Motor neuron (in vitro differentiated cells): ENCODE results near the gene NGDN. TPM values are rescaled to one million over a fixed set of nuclear protein-coding genes. Genes with fewer than 3 reads are reported as not detected.
"Not testable (repeated sequence)": the region's sequence is repeated elsewhere in the genome, so short reads cannot be mapped to it uniquely, and the experiment has no call there.

Source experiments
- ATAC-seq, 8 experiments: fragments of 200-7000 bp; cut with Tn5 transposase; replicated peaks in 6 of 8; 2 replicates each; pipeline ENCODE4 v1.8.0; 2021; ENCODE audit warnings: mild to moderate bottlenecking in 8 of 8, moderate library complexity in 8 of 8
- H3K27ac ChIP-seq, 2 donors: fragments of 250-450 bp; sonication (Bioruptor Pico); 2 replicates each; pipeline ENCODE4 v1.9.0; 2021; ENCODE audit warnings: antibody characterized with exemption in 2 of 2, mild to moderate bottlenecking in 2 of 2, moderate library complexity in 1 of 2
- H3K4me1 ChIP-seq, 2 donors: fragments of 250-450 bp; sonication (Bioruptor Pico); replicated peaks in 1 of 2; 2 replicates each; pipeline ENCODE4 v1.6.1; 2021; ENCODE audit warnings: antibody characterized with exemption in 2 of 2, mild to moderate bottlenecking in 2 of 2, moderate library complexity in 1 of 2
- H3K4me3 ChIP-seq, 5 donors: fragments of 250-450 bp; sonication (Bioruptor Pico); 2 replicates each; pipeline ENCODE4 v1.9.0; 2021; ENCODE audit warnings: antibody characterized with exemption in 5 of 5, mild to moderate bottlenecking in 5 of 5, moderate library complexity in 4 of 5
- WGBS, 10 experiments: fragments of 450-650 bp; shearing (Covaris generic); methylation state at CpG; one replicate each; pipeline ENCODE4 v1.0.0; 2022; 5-methylcytosine and 5-hydroxymethylcytosine counted together
- in situ Hi-C, 9 experiments: fragments of 400-800 bp; cut with MboI; loops; one replicate each; pipeline ENCODE4 v1.15.0; 2021; ENCODE audit warnings: low sequenced_read_pairs in 9 of 9, low pct_unique_long_range_greater_than_20kb in 2 of 9; ENCODE audit not compliant: unreplicated experiment in 9 of 9
- total RNA-seq, 8 experiments: library from RNA; unstranded; fragments of 300-600 nt; gene quantifications; 2 replicates each; pipeline versions ENCODE4 v1.2.3 to v1.2.4, GENCODE V29; 2022

The NGDN gene
- total RNA-seq, 8 experiments from 2014 or later, result 38.1 to 67.6 (median 56.4) TPM

DNA sequence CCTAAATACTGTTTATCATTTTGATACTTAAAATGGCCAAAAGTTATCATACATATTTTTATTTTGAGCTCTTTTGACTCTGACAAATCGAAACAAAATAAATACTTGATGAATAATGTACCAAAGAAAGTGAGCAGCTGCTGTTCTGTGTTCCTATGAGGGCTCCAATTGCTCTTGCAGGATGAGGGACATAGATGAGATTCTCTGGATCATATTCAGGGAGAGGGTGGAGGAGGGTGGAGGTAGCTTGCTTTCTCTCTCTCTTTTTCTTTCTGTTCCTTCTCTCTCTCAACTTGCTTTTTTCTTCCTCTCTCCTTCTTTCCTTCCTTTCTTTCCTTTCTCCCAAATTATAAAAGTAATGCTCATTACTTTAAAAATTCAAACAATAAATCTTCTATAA, 25.2 kb upstream of the NGDN start:
- ATAC-seq, result no peak
- H3K27ac ChIP-seq, result no peak overlapping the region
- H3K4me1 ChIP-seq, result peaks cover 0 to 5% of the 10 kb centered on the region in 2 donors
- 0 to 83% (median 37%) methylated on average over 1 of the region's 1 CpG for WGBS, 10 experiments
- in situ Hi-C loops, result no loop called here
- H3K4me3 ChIP-seq, result no peak overlapping the region

DNA sequence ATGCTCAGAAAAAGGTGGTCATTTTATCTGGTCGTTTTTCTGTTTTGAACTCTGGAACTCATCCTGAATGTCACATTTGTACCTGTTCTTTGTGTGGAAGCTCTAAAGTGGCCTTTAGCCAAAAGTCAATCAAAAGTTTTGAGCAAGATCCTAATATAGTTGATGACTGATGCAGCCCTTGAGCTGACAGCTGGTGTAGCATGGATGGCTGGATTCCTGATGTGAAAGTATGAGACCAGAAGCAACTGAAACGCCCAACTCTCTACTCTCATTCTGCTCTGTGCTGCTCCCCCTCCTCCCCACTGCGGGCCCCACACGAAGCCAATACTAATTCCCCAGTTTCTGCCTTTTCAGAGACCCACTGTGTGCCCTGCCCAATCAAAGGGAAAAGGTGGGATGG, 23.7 kb upstream of the NGDN start:
- Histone ChIP-seq H3K27ac (no peak overlapping the region), H3K4me1 (peaks cover 0 to 5% of the 10 kb centered on the region in 2 donors), H3K4me3 (no peak overlapping the region)
- ATAC-seq, result no peak
- in situ Hi-C loops, result no loop called here
- 0 to 57% (median 29%) methylated on average over 1 to 4 of the region's 4 CpGs; no CpG with 5 or more reads in 2 of the 10 experiments for WGBS, 10 experiments

DNA sequence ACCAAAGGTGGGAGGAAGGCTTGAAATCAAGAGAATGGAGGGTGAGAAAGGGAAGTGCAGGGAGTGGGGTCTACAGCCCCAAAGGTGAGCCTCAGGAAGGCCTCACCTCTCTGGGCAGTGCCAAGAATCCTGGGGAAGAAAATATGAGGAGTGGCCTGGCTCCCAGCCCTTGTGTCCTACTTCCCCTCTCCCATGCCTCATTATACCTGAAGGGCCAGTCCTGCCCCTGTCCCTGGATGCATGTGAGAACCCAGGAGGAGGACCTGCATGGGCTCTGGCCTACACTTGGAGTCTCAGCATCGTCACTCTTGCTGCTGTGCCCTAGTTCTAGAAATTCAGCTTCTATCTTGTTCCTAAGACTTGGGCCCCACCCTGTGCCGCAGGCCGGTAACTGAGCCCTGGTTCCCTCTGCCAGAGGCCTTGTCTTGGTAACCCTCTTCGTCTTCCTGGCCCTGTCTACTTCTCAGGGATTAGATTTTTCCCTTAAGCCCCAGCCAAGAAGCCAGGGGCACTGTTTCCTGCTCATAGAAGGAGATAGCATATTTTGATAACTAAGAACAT, 23.1 kb upstream of the NGDN start:
- 30 to 71% (median 60%) methylated on average over 2 to 4 of the region's 4 CpGs; no CpG with 5 or more reads in 7 of the 10 experiments for WGBS, 10 experiments
- no peak overlapping the region for H3K27ac ChIP-seq
- in situ Hi-C loops, result no loop called here
- ATAC-seq, result peak in 4 of 8 experiments; percentile 40 to 85 (median 69)
- no peak overlapping the region for H3K4me3 ChIP-seq
- peaks cover 0 to 5% of the 10 kb centered on the region in 2 donors for H3K4me1 ChIP-seq

DNA sequence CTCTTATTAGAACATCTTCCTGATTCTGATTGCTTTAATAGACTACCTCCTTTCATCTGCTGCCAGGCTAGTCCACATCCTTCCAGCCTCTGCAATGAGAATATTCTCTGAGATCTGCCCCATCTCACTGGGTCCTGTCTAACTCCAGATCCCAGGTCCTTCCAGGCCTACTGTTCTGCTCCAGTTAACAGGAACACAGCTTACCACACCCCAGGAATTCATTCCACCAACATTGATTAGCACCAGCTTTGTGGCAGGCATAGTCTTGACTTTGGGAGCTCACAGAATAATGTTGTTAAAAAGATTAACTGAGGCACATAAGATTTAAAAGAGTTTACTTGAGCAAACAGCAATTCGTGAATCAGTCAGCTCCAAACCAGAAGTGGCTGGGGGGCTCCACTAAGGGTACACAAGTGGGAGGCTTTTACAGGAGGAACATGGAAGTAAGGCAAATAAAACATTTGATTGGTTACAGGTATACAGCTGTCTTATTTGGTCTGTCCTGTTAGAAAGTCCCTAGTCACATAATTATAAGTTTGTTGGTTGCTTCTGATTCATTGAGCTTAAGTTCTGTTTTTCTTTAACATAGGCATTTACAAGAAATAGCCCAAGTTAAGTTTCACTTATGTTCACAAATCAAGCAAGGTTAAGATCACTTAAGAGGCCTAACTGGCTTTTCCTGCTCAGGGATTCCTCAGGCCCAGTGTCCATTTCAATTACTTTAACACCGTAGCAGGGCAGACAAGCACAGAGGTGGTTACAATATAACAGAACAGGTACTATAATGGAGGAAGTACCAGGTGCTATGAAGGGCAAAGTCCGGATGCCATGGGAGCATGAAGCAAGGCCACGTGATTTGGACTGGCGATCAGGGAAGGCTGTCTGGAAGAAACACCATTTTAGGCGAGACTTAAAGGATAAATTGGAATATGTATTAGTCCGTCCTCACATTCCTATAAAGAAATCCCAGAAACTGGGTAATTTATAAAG, 21.8 kb upstream of the NGDN start:
- in situ Hi-C loops, result no loop called here
- H3K27ac ChIP-seq, result no peak overlapping the region
- ATAC-seq, result no peak
- WGBS, 10 experiments, result 0 to 91% (median 77%) methylated on average over 1 to 7 of the region's 7 CpGs
- H3K4me1 ChIP-seq, result peaks cover 0 to 3% of the 10 kb centered on the region in 2 donors
- no peak overlapping the region for H3K4me3 ChIP-seq

DNA sequence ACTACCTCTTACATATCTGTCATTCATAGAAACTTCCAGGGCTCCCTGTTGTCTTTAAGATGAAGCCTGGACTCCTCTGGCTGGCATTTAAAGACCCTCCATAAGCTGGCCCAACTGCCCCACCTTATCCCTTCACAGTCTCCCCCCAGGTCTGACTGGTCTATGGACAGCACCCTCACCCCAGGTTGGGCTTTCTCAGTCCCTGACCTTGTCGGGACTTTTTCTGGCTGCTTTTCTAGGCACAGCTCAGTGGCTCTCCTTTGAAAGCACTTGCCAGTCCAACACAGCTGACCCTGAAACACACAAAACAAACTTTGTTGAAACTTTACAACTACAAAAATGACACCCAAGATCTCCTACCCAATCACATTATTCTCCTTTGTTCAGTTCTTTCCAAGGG, 20.2 kb upstream of the NGDN start:
- in situ Hi-C loops, result no loop called here
- H3K27ac ChIP-seq, result no peak overlapping the region
- WGBS, 10 experiments, result 40 to 80% (median 43%) methylated on average over 1 of the region's 1 CpG; no CpG with 5 or more reads in 5 of the 10 experiments
- no peaks in the 10 kb centered on the region for H3K4me1 ChIP-seq
- ATAC-seq, result no peak
- no peak overlapping the region for H3K4me3 ChIP-seq

DNA sequence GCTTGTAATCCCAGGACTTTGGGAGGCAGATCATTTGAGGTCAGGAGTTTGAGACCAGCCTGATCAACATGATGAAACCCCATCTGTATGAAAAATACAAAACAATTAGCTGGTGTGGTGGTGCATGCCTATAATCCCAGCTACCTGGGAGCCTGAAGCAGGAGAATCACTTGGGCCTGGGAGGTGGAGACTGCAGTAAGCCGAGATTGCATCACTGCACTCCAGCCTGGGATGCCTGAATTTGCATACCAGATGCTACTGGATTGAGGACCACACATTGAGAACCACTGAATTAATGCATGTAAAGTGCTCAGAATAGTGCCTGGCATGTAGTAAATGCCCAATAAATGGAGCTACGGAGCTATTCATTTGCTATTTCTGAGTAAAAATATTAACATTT, 19.1 kb upstream of the NGDN start:
- WGBS, 10 experiments, result 0 to 72% (median 33%) methylated on average over 1 to 2 of the region's 2 CpGs; no CpG with 5 or more reads in 1 of the 10 experiments
- ATAC-seq, result peak in 3 of 8 experiments; percentile 64 to 88 (median 74)
- Histone ChIP-seq H3K27ac (no peak overlapping the region), H3K4me3 (no peak overlapping the region), H3K4me1 (no peaks in the 10 kb centered on the region)
- in situ Hi-C loops, result loop anchor here in 3 of 9 experiments (10.0 to 25.0 kb wide), 2 partner anchors 113 to 116 kb away; no protein-coding TSS in a partner anchor

DNA sequence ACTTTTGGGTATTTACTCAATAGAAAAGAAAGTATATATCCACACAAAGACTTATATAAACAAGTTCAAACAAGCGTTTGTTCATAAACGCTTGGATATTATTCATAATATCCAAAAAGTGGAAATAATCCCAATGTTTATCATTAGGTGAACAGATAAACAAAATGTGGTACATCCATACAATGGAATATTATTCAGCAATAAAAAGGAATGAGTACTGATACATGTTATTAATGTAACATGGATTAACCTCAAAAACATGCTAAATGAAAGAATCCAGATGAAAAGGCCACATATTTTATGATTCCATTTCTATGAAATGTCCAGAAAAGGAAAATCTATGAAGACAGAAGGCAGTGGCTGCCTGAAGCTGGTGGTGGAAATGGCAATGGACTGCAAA, 17.3 kb upstream of the NGDN start:
- H3K27ac ChIP-seq, result no peak overlapping the region
- no peak overlapping the region for H3K4me3 ChIP-seq
- WGBS, 10 experiments, result 0 to 100% (median 93%) methylated on average over 2 of the region's 2 CpGs
- H3K4me1 ChIP-seq, result no peaks in the 10 kb centered on the region
- no peak for ATAC-seq
- in situ Hi-C loops, result loop anchor here in 3 of 9 experiments (10.0 to 25.0 kb wide), 2 partner anchors 115 to 117 kb away; no protein-coding TSS in a partner anchor

DNA sequence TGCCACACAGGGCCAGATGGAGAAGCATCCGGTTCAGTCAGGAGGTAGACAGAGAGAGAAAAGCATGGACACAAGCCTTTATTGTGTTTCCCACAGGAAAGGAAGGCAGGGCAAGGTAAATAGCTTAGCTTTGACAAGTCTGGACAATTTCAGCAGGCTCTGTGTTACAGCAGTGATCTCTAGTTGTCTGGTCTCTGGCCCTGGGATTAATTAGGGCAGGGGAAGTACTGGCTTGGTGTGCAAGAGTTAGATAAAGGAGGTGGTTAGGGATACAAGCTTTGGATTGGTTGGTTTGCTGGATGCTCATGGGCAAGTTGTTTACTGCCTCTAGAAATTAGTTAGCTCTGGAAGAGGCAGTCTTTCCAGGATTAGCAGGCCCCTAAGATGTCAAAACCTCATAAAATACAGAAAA, 15.1 kb upstream of the NGDN start:
- in situ Hi-C loops, result loop anchor here in 3 of 9 experiments (10.0 to 25.0 kb wide), 2 partner anchors 117 to 120 kb away; no protein-coding TSS in a partner anchor
- no peaks in the 10 kb centered on the region for H3K4me1 ChIP-seq
- WGBS, 10 experiments, result 0 to 100% (median 43%) methylated on average over 1 of the region's 1 CpG; no CpG with 5 or more reads in 5 of the 10 experiments
- peak in 1 of 8 experiments; percentile 41 for ATAC-seq
- H3K27ac ChIP-seq, result no peak overlapping the region
- H3K4me3 ChIP-seq, result no peak overlapping the region

DNA sequence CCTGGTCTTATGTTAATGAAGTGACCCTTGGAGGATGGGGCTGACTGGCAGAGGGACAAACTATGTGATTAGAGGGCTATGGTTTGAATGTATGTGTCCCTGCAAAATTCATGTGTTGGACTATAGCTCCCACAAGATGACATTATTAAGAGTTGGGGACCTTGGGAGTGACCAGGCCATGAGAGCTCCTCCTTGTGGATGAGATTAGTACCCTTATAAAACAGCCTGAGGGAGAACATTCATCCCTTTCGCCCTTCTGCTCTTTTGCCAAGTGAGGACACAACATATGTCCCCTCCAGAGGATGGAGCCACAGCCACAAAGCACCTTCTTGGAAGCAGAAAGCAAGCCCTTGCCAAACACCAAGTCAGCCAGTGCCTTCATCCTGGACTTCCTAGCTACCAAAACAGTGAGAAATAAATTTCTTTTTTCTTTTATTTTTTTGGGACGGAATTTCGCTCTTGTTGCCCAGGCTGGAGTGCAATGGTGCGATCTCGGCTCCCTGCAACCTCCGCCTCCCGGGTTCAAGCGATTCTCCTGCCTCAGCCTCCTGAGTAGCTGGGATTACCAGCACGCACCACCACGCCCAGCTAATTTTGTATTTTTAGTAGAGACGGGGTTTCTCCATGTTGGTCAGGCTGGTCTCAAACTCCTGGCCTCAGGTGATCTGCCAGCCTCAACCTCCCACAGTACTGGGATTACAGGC, 12.5 kb upstream of the NGDN start:
- not testable (repeated sequence) for H3K27ac ChIP-seq, H3K4me3 ChIP-seq, H3K4me1 ChIP-seq, ATAC-seq
- 60 to 100% (median 81%) methylated on average over 1 to 8 of the region's 11 CpGs; no CpG with 5 or more reads in 3 of the 10 experiments for WGBS, 10 experiments
- in situ Hi-C loops, result loop anchor here in 3 of 9 experiments (10.0 to 25.0 kb wide), 2 partner anchors 120 to 122 kb away; no protein-coding TSS in a partner anchor

DNA sequence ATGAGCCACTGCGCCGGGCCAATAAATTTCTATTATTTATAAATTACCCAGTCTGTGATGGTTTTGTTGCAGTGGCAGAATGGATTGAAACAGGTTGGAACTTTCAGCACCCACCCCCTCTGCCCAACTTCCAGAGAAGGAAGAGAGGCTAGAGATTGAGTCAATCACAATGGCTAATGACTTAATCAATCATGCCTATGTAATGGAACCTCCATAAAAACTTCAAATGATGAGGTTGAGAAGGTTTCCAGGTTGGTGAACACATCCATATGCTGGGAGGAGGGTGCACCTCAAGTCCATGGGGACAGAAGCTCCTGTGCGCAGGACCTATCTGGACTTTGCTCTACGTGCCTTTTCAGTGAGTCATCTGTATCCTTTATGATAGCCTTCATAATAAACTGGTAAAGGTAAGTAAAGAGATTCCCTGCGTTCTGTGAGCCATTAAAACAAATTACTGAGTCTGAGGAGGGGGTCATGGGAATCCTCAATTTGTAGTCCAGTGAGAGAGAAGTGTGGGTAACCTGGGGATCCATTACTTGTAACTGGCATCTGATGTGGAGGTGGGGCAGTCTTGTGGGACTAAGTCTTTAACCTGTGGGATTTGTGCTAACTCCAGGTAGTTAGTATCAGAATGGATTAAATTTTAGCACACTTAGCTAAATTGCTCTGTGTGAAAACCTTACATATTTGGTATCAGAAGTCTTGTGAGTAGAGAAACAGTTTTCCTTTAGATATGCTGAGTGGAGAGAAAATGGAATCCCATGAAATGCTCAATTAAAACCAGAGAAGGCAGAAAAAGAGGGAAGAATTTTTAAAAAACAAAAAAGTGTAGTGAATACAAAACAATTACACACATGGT, 11.7 kb upstream of the NGDN start:
- no peak for ATAC-seq
- Histone ChIP-seq H3K4me1 (no peaks in the 10 kb centered on the region), H3K4me3 (no peak overlapping the region), H3K27ac (no peak overlapping the region)
- in situ Hi-C loops, result loop anchor here in 3 of 9 experiments (10.0 to 25.0 kb wide), 2 partner anchors 121 to 123 kb away; no protein-coding TSS in a partner anchor
- 33 to 100% (median 71%) methylated on average over 2 to 3 of the region's 5 CpGs; no CpG with 5 or more reads in 5 of the 10 experiments for WGBS, 10 experiments

DNA sequence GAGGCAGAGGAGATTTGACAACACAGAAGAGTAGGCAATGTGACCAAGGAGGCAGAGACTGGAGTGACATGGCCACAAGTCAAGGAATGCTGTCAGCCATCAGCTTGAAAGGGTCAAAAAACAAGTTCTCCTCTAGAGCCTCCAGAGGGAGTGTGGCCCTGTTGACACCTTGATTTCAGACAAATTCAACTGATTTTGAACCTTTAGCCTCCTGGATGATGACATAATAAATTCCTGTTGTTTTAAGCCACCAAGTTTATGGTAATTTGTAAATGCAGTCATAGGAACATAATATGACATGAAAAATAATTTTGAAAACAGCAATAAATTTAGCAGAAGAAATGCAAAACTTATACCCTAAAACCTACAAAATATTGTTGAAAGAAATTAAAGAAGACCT, 8.5 kb upstream of the NGDN start:
- H3K27ac ChIP-seq, result no peak overlapping the region
- in situ Hi-C loops, result loop anchor here in 3 of 9 experiments (10.0 to 25.0 kb wide), 2 partner anchors 124 to 126 kb away; no protein-coding TSS in a partner anchor
- ATAC-seq, result no peak

DNA sequence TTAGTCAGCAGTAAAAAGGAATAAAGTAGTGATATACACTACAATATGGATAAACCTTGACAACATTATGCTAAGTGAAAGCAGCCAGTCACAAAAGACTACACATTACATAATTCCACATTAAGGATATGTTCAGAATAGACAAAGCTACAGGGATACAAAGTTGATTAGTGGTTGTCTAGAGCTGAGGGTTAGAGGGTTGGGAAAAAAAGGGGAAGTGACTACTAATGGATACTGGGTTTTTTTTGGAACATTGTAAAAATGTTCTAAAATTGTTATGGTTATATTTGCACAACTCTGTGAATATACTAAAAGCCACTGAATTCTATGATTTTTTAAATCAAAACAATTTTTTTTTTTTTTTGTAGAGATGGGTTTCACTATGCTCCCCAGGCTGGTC, 4.8 kb upstream of the NGDN start:
- no peak for ATAC-seq
- H3K4me1 ChIP-seq, result peaks cover 2 to 3% of the 10 kb centered on the region in 2 donors
- H3K4me3 ChIP-seq, result no peak overlapping the region
- in situ Hi-C loops, result loop anchor here in 3 of 9 experiments (10.0 to 25.0 kb wide), 2 partner anchors 127 to 130 kb away; no protein-coding TSS in a partner anchor
- no peak overlapping the region for H3K27ac ChIP-seq

More for the DNA sequence above, 8.5 kb upstream of the NGDN start:
- H3K4me1 ChIP-seq, result no peaks in the 10 kb centered on the region
- no peak overlapping the region for H3K4me3 ChIP-seq
